Stimulated activated CD8-positive, alpha-beta memory T cell treated with anti-CD3 and anti-CD28 coated beads, Interleukin-15, amount 100 ng/mL, for 1 hour (primary cell): ENCODE results near the gene ELK4.

ENCODE experiments used
- DNase-seq: peaks from one replicate; pipeline ENCODE4 v3.0.0-alpha.2; 2020; ENCODE audit warnings: low read depth

ELK4 gene

DNA sequence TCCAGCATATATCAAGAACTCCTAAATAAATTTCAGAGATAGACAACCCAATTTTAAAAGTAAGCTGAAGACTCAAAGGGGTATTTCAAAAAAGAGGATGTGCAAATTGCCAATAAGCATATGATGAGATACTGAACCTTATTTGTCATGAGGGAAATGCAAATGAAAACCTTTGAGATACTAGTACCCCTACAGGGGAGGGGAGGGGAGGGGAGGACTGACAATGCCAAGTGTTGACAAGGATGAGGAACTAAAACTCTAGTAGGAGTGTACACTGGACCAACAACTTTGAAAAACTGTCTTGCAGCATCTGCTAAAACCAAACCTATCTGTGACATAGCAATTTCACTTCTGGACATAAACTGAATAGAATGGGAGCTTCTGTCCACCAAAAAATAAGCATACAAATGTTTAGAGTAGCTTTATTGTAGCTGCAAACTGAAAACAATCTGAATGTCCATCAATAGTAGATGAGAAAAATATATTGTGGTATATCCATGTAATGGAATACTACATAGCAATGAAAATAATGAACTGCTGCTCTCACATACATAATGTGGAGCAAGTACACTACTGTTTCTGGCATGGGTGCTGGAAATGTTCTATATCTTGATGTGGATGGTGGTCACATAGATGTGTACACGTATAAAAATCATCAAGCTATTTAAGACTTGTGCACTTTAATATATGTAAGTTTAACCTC is 70.2 kb downstream of the ELK4 start:
- no peak for DNase-seq
